Endothelial cell (in vitro differentiated cells): ENCODE results near the gene FGA. TPM values are rescaled to one million over a fixed set of nuclear protein-coding genes. Genes with fewer than 3 reads are reported as not detected.

Experiments used
- DNase-seq: peaks from one replicate; pipeline ENCODE4 v3.0.0; 2021; ENCODE audit warnings: low spot score
- H3K27ac Mint-ChIP-seq: one replicate; pipeline ENCODE4 v1.8.0; 2021; ENCODE audit warnings: mixed read lengths, inconsistent platforms; ENCODE audit not compliant: unreplicated experiment
- H3K27me3 Mint-ChIP-seq: one replicate; pipeline ENCODE4 v1.8.0; 2021; ENCODE audit warnings: mild to moderate bottlenecking, moderate library complexity, mixed read lengths, inconsistent platforms; ENCODE audit not compliant: unreplicated experiment
- H3K36me3 Mint-ChIP-seq: one replicate; pipeline ENCODE4 v1.8.0; 2021; ENCODE audit warnings: mild to moderate bottlenecking, low read depth, mixed read lengths, inconsistent platforms; ENCODE audit not compliant: unreplicated experiment
- H3K4me1 Mint-ChIP-seq: one replicate; pipeline ENCODE4 v1.8.0; 2021; ENCODE audit warnings: mild to moderate bottlenecking, mixed read lengths, inconsistent platforms; ENCODE audit not compliant: unreplicated experiment
- H3K4me3 Mint-ChIP-seq: one replicate; pipeline ENCODE4 v1.8.0; 2021; ENCODE audit warnings: mild to moderate bottlenecking, mixed read lengths, inconsistent platforms; ENCODE audit not compliant: unreplicated experiment
- H3K9me3 Mint-ChIP-seq: one replicate; pipeline ENCODE4 v1.8.0; 2021; ENCODE audit warnings: mixed read lengths, inconsistent platforms; ENCODE audit not compliant: unreplicated experiment
- total RNA-seq: library from RNA; stranded (reverse); fragmentation: NEBNext Ultra II Directional; extraction: Animal tissue kit (Norgen Biotek cat#: 25700); gene quantifications from one replicate; pipeline ENCODE4 v1.2.1, GENCODE V29; 2021; ENCODE audit not compliant: unreplicated experiment
- TF ChIP-seq, protein P1 (sequence below): fragments of 200-600 bp; sonication (generic); IDR thresholded peaks from one replicate; pipeline ENCODE4 v1.5.0; 2021; ENCODE audit warnings: antibody characterized with exemption; ENCODE audit not compliant: unreplicated experiment

The FGA gene
- total RNA-seq, 1 donor from 2014 or later: not detected

DNA sequence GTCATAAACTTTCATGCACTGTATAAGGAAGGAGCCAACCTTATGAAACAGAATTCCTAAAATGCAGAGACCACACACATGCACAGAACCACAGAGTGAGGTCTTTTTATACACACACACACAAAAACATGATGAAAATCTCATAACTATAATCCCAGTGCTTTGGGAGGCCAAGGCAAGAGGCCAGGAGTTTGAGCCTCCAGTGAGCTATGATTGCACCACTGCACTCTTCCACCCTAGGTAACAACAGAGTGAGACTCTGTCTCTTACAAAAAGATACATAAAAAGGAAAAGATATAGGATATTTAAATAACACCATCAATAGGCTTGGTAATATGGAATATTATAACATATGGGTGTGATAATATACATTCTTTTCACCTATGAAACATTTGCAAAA, 10.6 kb downstream of the FGA start:
- TF ChIP-seq, protein P1, sequence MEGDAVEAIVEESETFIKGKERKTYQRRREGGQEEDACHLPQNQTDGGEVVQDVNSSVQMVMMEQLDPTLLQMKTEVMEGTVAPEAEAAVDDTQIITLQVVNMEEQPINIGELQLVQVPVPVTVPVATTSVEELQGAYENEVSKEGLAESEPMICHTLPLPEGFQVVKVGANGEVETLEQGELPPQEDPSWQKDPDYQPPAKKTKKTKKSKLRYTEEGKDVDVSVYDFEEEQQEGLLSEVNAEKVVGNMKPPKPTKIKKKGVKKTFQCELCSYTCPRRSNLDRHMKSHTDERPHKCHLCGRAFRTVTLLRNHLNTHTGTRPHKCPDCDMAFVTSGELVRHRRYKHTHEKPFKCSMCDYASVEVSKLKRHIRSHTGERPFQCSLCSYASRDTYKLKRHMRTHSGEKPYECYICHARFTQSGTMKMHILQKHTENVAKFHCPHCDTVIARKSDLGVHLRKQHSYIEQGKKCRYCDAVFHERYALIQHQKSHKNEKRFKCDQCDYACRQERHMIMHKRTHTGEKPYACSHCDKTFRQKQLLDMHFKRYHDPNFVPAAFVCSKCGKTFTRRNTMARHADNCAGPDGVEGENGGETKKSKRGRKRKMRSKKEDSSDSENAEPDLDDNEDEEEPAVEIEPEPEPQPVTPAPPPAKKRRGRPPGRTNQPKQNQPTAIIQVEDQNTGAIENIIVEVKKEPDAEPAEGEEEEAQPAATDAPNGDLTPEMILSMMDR: no peak
- no peaks in the 10 kb centered on the region for H3K36me3 Mint-ChIP-seq
- no peaks in the 10 kb centered on the region for H3K9me3 Mint-ChIP-seq
- no peaks in the 10 kb centered on the region for H3K4me1 Mint-ChIP-seq
- DNase-seq: no peak
- H3K4me3 Mint-ChIP-seq: no peak overlapping the region
- no peaks in the 10 kb centered on the region for H3K27me3 Mint-ChIP-seq
- H3K27ac Mint-ChIP-seq: no peak overlapping the region

DNA sequence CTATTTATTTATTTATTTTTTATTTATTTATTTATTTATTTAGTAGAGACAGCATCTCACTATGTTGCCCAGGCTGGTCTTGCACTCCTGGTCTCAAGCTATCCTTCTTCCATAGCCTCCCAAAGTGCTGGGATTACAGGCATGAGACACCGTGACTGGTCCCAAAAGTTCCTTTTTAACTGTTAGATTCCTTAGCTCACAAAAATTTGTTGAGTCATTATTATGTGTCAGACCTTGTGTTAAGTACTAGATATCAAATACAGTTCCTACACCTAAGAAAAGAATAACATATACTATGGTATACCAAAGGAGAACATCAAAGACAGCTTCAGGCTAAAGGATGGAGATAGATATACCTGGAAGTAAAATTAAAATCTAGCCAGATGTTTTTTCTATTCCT, 11.6 kb downstream of the FGA start:
- Mint-ChIP-seq H3K27ac (no peak overlapping the region), H3K4me1 (no peaks in the 10 kb centered on the region), H3K9me3 (no peaks in the 10 kb centered on the region), H3K36me3 (no peaks in the 10 kb centered on the region), H3K4me3 (no peak overlapping the region), H3K27me3 (no peaks in the 10 kb centered on the region)
- TF ChIP-seq, protein P1: no peak
- no peak for DNase-seq

DNA sequence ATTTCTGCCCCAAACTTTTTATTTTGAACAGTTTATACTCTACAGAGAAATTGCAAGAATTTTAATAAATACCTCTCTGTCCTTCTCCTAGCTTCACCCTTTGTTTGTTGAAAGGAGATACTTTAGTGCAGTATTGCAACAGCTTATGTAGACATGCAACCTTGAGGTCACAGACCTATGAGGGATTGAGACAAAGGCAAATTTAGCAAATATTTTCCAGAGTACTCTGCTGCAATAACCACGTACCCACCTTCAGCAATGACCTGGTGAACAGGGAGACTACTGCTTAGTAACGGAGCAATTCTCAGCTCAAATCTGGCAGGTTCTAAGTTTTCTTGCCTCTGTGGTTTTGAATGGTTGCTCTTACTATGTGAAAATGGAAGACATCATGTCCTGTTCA, 13.2 kb downstream of the FGA start:
- Mint-ChIP-seq H3K9me3 (no peaks in the 10 kb centered on the region), H3K27me3 (no peaks in the 10 kb centered on the region), H3K4me1 (no peaks in the 10 kb centered on the region), H3K4me3 (no peak overlapping the region), H3K27ac (no peak overlapping the region), H3K36me3 (no peaks in the 10 kb centered on the region)
- TF ChIP-seq, protein P1: no peak
- no peak for DNase-seq

DNA sequence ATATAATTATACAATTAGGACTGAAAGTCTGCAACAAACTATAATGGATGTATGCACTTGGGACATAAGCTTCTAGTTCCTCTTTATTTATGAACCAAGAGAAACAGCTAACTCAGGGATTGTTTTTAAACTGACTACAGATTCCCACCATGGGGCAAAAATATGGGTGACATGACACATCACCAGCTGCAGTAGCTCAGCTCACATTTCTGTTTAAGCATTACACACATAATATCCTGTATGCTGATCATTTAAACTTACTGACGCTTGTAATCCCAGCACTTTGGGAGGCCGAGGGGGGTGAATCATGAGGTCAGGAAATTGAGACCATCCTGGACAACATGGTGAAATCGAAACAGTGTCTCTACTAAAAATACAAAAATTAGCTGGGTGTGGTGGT, 16.2 kb downstream of the FGA start:
- Mint-ChIP-seq H3K27me3 (no peaks in the 10 kb centered on the region), H3K4me3 (no peak overlapping the region), H3K27ac (no peak overlapping the region), H3K9me3 (no peaks in the 10 kb centered on the region), H3K36me3 (no peaks in the 10 kb centered on the region), H3K4me1 (no peaks in the 10 kb centered on the region)
- DNase-seq: no peak
- TF ChIP-seq, protein P1: no peak

DNA sequence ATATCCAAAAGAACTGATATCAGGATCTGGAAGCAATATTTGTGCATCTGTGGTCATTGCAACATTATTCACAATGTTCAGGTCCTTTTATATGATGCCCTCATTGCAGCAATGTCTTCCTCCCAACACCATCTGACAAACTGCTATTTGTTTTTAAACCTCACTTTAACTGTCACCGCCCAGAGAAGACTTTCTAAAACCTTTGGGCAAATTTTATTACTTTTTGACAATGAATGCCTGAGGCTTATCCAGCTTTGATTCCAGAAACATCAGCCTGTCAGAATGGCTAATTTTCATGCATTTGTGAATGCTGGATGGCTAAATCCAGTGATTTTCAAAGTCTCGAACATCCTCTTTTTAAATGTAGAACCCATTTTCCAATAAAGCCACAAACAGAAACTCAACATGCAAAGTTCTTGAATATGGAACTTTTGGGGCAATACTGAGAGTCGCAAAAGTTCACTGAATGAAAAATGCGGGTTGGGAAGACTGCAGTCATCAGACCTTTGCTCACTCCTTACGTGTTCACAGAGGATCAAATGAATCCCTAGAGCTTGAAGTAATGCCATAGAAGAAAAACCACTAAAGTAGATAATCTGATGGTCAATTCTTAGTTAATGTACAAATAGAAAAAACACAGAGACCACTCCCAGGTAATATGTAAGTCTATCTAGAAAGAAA, 17.2 kb downstream of the FGA start:
- TF ChIP-seq, protein P1: no peak
- H3K27ac Mint-ChIP-seq: no peak overlapping the region
- no peaks in the 10 kb centered on the region for H3K4me1 Mint-ChIP-seq
- H3K9me3 Mint-ChIP-seq: no peaks in the 10 kb centered on the region
- no peaks in the 10 kb centered on the region for H3K36me3 Mint-ChIP-seq
- DNase-seq: no peak
- no peaks in the 10 kb centered on the region for H3K27me3 Mint-ChIP-seq
- H3K4me3 Mint-ChIP-seq: no peak overlapping the region
